Stomach (tissue), 9 donors: ENCODE data around the gene GGACT. TPM values are rescaled to one million over a fixed set of nuclear protein-coding genes. Genes with fewer than 3 reads are reported as not detected.

Source experiments
- DNase-seq, 2 donors: peaks; one replicate each; pipeline versions ENCODE4 v3.0.0 to v3.0.0-alpha.2; 2013 to 2019
- H3K27ac ChIP-seq, 5 donors: fragments of 200-600 bp in 4 of 5; sonication (generic) in 4 of 5; one replicate each; pipeline ENCODE4 v1.5.1; 2013 to 2019; ENCODE audit warnings: mild to moderate bottlenecking in 1 of 5, moderate library complexity in 1 of 5
- H3K27me3 ChIP-seq, 3 donors: fragments of 200-600 bp; sonication (generic); one replicate each; pipeline ENCODE4 v1.5.1; 2017 to 2019; ENCODE audit warnings: mixed run types in 1 of 3
- H3K36me3 ChIP-seq, 4 donors: fragments of 200-600 bp; sonication (generic); 1 replicate in 3 of 4; 2 replicates in 1 of 4; pipeline ENCODE4 v1.5.1; 2016 to 2019
- H3K4me1 ChIP-seq, 4 donors: fragments of 200-600 bp; sonication (generic); one replicate each; pipeline ENCODE4 v1.5.1; 2016 to 2019
- H3K4me3 ChIP-seq, 4 donors: fragments of 200-600 bp; sonication (generic) in 3 of 4; one replicate each; pipeline ENCODE4 v1.5.1; 2016 to 2019; ENCODE audit warnings: mild to moderate bottlenecking in 1 of 4
- H3K9me3 ChIP-seq, 4 donors: fragments of 200-600 bp; sonication (generic); one replicate each; pipeline ENCODE4 v1.5.1; 2016 to 2019
- CTCF ChIP-seq, 7 experiments: fragments of 450-650 bp in 4 of 7; fragments of 200-600 bp in 3 of 7; sonication (generic) in 3 of 7; IDR thresholded peaks; one replicate each; pipeline ENCODE4 v1.5.1; 2016 to 2019; ENCODE audit warnings: antibody characterized with exemption in 7 of 7, control low read depth in 2 of 7, mild to moderate bottlenecking in 1 of 7
- EP300 ChIP-seq: sonication (generic); formaldehyde crosslinking; IDR thresholded peaks from one replicate; pipeline ENCODE4 v1.6.1; 2017; ENCODE audit warnings: antibody characterized with exemption
- POLR2A ChIP-seq, 4 donors: fragments of 450-650 bp; IDR thresholded peaks; one replicate each; pipeline ENCODE4 v1.6.1; 2016; ENCODE audit warnings: antibody characterized with exemption in 4 of 4, control low read depth in 2 of 4, mild to moderate bottlenecking in 1 of 4, moderate library complexity in 1 of 4
- POLR2AphosphoS5 ChIP-seq, 3 donors: sonication (generic); formaldehyde crosslinking; IDR thresholded peaks; one replicate each; pipeline ENCODE4 v1.6.1; 2016; ENCODE audit warnings: antibody characterized with exemption in 3 of 3
- WGBS, 5 donors: extraction: QIAGEN DNeasy Blood & Tissue Kit in 3 of 5; methylation state at CpG; one replicate each; pipeline versions ENCODE4 v1.1.5 to v1.1.7; 2013 to 2018; 5-methylcytosine and 5-hydroxymethylcytosine counted together
- intact Hi-C: fragments of 100-400 bp; cut with DNase I; formaldehyde crosslinking; loops from one replicate; pipeline ENCODE4 v1.15.1; 2023; ENCODE audit warnings: low total_unique reads
- polyA plus RNA-seq, 3 donors: library from polyadenylated mRNA; stranded (reverse); fragments of 200-250 nt; gene quantifications; one replicate each; pipeline ENCODE4 v1.2.3, GENCODE V29; 2013
- total RNA-seq, 5 donors: library from RNA; depleted of rRNA; stranded (reverse); fragments of >200 nt; gene quantifications; one replicate each; pipeline versions ENCODE4 v1.1.0 to v1.2.3, GENCODE V29; 2014 to 2016
- donor health status: healthy with polysubstance abuse.
- donor health status: Bipolar disorder and iron deficiency.
- donor health status: healthy.

Gene GGACT
- total and polyA plus RNA-seq, 8 donors: 1.4 to 13.2 (median 6.0) TPM

GRCh38 chr13:100522618-100523309, 65.8 kb downstream of the GGACT start:
- Histone ChIP-seq H3K27ac (no peak overlapping the region), H3K4me1 (peaks cover 0 to 7% (median 0%) of the 10 kb centered on the region in 4 donors), H3K36me3 (peaks cover 4 to 29% (median 26%) of the 10 kb centered on the region in 4 donors), H3K9me3 (no peaks in the 10 kb centered on the region), H3K27me3 (no peaks in the 10 kb centered on the region), H3K4me3 (no peak overlapping the region)
- no peak for DNase-seq
- TF ChIP-seq CTCF (IDR thresholded peaks at IDR 0.05) (no peak), EP300 (no peak), POLR2A (IDR thresholded peaks at IDR 0.05) (no peak), POLR2AphosphoS5 (IDR thresholded peaks at IDR 0.05) (no peak)
- 91 to 97% (median 95%) methylated on average over 9 of the region's 9 CpGs for WGBS, 5 donors
- intact Hi-C loops: no loop called here

- H3K4me1 ChIP-seq: peaks cover 0 to 13% (median 0%) of the 10 kb centered on the region in 4 donors
- intact Hi-C loops: no loop called here
- DNase-seq: no peak
- no peaks in the 10 kb centered on the region for H3K27me3 ChIP-seq
- no peak overlapping the region for H3K4me3 ChIP-seq
- TF ChIP-seq POLR2AphosphoS5 (IDR thresholded peaks at IDR 0.05) (no peak), EP300 (no peak), CTCF (IDR thresholded peaks at IDR 0.05) (no peak), POLR2A (IDR thresholded peaks at IDR 0.05) (no peak)
- peaks cover 4 to 22% (median 18%) of the 10 kb centered on the region in 4 donors for H3K36me3 ChIP-seq
- 85 to 90% (median 87%) methylated on average over 19 of the region's 19 CpGs for WGBS, 5 donors
- no peaks in the 10 kb centered on the region for H3K9me3 ChIP-seq
- no peak overlapping the region for H3K27ac ChIP-seq
These were observed 66.6 kb downstream of the GGACT start for GRCh38 chr13:100521851-100522617.

- 85 to 90% (median 88%) methylated on average over 27 of the region's 27 CpGs for WGBS, 5 donors
- intact Hi-C loops: no loop called here
These were observed 67.4 kb downstream of the GGACT start for GRCh38 chr13:100520936-100521850.

More at GRCh38 chr13:100520936-100521850, 67.4 kb downstream of the GGACT start:
- H3K4me1 ChIP-seq: peaks cover 0 to 19% (median 0%) of the 10 kb centered on the region in 4 donors
- H3K27me3 ChIP-seq: no peaks in the 10 kb centered on the region
- H3K36me3 ChIP-seq: peaks cover 1 to 14% (median 11%) of the 10 kb centered on the region in 4 donors
- H3K9me3 ChIP-seq: no peaks in the 10 kb centered on the region
- H3K27ac ChIP-seq: no peak overlapping the region
- no peak for DNase-seq
- no peak overlapping the region for H3K4me3 ChIP-seq
- TF ChIP-seq EP300: no peak
- no peak for TF ChIP-seq POLR2AphosphoS5 (IDR thresholded peaks at IDR 0.05)
- no peak for TF ChIP-seq CTCF (IDR thresholded peaks at IDR 0.05)
- TF ChIP-seq POLR2A (IDR thresholded peaks at IDR 0.05): no peak
